ENCODE measurements around the gene OTUB2.

Gene OTUB2

DNA sequence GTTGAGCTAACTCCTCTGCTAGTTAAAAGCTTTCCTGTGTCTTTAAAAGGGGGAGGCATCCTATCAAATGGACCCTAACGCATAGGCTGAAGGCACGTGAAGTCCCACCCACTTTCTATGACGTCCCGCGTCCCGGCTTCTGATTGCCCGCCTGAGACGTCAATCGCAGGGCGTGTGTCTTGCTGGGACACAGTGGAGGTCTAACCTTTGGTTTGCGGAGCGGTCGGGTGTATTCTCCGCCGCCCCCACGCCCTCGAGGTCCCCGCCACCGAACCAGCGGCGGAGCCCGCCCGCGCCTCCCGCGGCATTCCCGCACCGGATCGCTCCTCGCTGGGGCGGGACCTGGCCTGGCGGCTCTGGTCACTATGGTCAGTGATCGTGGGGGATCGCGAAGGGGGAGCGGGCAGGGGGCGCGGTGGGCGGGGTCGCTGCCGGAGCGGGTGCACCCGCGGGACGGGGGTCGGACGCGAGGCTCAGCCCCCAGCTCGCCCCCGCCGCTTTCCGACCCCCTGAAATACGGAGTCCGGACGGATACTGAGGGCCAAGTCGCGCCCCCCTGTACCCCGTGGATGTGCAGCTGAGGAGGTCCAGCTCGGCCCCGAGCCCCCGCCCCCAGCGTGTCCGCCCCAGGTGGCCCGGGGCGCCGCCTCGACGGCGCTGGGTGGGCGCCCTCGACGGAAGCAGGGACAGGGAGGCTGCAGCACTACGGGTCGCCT lies at the start of gene OTUB2:
TSS of gene OTUB2 (plus strand) at position 168 of the 716 bp plus-strand sequence. CDS start at position 366, 198 bp downstream.
- peak within 1 kb of the TSS; percentile 69 for H3K4me3 ChIP-seq (ENCODE audit: low read length)
- H3K36me3 ChIP-seq (ENCODE audit: control insufficient read depth, insufficient read depth, low read length): no peaks in the 10 kb centered on the region
- peak; percentile 94 for DNase-seq (ENCODE audit: low read depth, low spot score)
- peaks cover 4% of the 10 kb centered on the region for H3K4me1 ChIP-seq (ENCODE audit: control insufficient read depth, insufficient read depth, low read length)
- no peak within 1 kb of the TSS for H3K27ac ChIP-seq (ENCODE audit: low read length)
- no CpG with 5 or more reads among the region's 74 CpGs for WGBS (ENCODE audit: insufficient coverage, insufficient read length)
- no peaks in the 10 kb centered on the region for H3K27me3 ChIP-seq (ENCODE audit: control insufficient read depth, insufficient read depth, low read length)
- no peaks in the 10 kb centered on the region for H3K9me3 ChIP-seq (ENCODE audit: control insufficient read depth, insufficient read depth, low read length)

DNA sequence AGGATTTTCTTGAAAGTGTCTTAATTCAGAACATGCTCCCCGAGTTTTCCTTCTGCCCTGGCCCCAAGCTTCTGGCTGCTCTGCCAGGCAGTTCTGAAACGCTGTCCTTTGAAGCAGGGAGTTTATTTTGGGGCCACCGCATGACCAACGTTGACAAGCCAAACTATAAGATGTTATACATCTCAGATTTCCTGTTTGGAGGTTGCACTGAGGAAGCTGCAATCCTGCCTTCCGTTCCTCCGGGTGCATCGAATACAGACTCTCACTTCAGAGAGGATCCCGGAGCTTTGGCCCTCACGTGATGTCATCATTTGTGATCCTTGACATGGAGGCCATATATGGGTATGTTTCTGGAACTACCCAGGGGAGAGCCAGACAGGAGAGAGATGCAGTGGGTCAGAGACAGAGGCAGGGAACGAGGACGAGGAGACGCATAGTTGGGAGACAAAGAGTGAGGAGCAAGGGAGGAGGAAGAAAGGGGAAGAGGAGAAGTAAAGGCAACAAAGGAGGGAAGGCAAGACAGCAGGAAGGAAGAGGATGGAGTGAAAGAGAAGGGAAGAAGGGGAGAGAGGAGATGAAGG lies 49.6 kb upstream of the OTUB2 start, which contains the start of gene ASB2:
TSS of gene ASB2 (minus strand) at position 94 of the 581 bp plus-strand sequence. CDS start 12,031 bp downstream, outside the sequence.
- Histone ChIP-seq H3K36me3 (ENCODE audit: control insufficient read depth, insufficient read depth, low read length) (no peaks in the 10 kb centered on the region), H3K4me1 (ENCODE audit: control insufficient read depth, insufficient read depth, low read length) (no peaks in the 10 kb centered on the region), H3K9me3 (ENCODE audit: control insufficient read depth, insufficient read depth, low read length) (no peaks in the 10 kb centered on the region), H3K4me3 (ENCODE audit: low read length) (no peak within 1 kb of the TSS), H3K27ac (ENCODE audit: low read length) (no peak within 1 kb of the TSS), H3K27me3 (ENCODE audit: control insufficient read depth, insufficient read depth, low read length) (no peaks in the 10 kb centered on the region)
- no CpG with 5 or more reads among the region's 12 CpGs for WGBS (ENCODE audit: insufficient coverage, insufficient read length)
- DNase-seq (ENCODE audit: low read depth, low spot score): no peak

DNA sequence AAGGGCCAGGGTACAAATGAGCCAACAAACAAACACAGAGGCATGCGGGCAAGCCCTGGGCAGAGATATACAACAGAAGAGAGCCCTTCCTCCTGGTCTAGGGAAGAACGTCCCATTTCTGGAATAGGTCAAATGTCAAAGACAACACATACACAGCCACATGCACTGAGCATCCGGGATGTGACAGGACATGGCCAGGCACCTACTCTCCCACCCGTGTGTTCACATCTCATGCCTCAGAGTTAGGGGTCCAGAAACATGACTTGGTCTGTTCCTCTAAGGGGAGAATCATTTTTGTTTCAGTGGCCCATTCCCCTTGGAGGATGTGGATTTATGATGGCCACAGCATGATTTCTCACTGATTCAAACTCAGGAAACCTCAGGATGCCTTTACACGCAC lies 49.0 kb upstream of the OTUB2 start:
- H3K4me1 ChIP-seq (ENCODE audit: control insufficient read depth, insufficient read depth, low read length): no peaks in the 10 kb centered on the region
- no peaks in the 10 kb centered on the region for H3K36me3 ChIP-seq (ENCODE audit: control insufficient read depth, insufficient read depth, low read length)
- no peak overlapping the region for H3K27ac ChIP-seq (ENCODE audit: low read length)
- no CpG with 5 or more reads among the region's 5 CpGs for WGBS (ENCODE audit: insufficient coverage, insufficient read length)
- H3K9me3 ChIP-seq (ENCODE audit: control insufficient read depth, insufficient read depth, low read length): no peaks in the 10 kb centered on the region
- DNase-seq (ENCODE audit: low read depth, low spot score): no peak
- no peaks in the 10 kb centered on the region for H3K27me3 ChIP-seq (ENCODE audit: control insufficient read depth, insufficient read depth, low read length)
- H3K4me3 ChIP-seq (ENCODE audit: low read length): no peak overlapping the region

DNA sequence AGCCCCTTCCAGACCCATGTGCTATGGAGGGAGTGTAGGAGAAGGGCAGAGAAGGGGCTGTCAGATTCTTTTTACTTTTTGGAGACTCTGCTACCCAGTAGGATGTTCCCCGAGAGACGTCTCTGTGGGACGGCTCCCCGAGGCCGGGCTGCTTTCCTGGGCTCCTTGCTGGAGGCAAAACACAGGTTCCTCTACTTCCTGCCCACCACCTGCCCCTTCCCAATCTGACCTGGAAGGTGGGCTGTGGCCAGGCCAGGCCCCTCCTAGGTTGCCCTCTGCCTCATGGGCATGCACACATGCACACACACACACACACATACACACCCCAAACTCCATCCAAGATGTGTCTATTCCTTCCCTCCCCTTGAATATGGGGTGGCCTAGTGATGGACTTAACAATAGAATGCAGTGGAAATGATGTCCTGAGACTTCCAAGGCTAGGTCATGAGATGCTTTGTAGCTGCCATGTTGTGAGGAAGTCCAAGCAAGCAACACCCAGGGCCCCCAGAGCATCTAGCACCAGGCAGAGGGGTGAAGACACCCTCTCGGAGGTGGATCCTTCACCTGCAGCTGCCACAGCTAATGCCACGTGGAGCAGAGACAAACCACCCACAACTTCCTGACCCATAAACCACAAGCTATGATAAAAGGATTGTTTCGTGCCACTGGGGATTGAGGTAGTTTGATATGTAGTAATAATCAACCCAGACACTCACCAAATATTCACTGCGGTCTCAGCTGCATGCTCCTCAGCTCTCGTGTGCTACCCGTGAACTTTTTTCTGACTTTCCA lies 48.2 kb upstream of the OTUB2 start:
- no CpG with 5 or more reads among the region's 11 CpGs for WGBS (ENCODE audit: insufficient coverage, insufficient read length)
- Histone ChIP-seq H3K9me3 (ENCODE audit: control insufficient read depth, insufficient read depth, low read length) (no peaks in the 10 kb centered on the region), H3K27me3 (ENCODE audit: control insufficient read depth, insufficient read depth, low read length) (no peaks in the 10 kb centered on the region), H3K4me3 (ENCODE audit: low read length) (no peak overlapping the region), H3K36me3 (ENCODE audit: control insufficient read depth, insufficient read depth, low read length) (no peaks in the 10 kb centered on the region), H3K4me1 (ENCODE audit: control insufficient read depth, insufficient read depth, low read length) (no peaks in the 10 kb centered on the region), H3K27ac (ENCODE audit: low read length) (no peak overlapping the region)
- DNase-seq (ENCODE audit: low read depth, low spot score): no peak

DNA sequence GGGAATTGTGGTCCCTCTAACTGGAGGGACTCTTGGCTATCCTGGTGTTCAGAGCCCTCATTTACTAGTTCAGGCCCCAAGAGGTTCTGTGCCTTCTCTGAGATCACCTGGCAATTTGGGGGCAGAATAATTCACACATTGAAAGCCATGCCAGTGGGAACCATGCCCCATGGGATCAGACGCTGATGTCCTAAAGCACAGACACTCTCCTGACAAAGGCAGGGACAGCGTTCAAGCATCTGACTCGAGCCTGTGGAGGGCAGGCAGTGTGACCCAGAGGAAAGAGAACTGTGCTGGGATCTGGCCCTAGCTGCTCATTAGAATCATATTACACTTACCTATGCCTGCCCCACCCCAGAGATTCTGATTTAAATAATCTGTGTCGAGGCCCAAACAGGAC lies 47.4 kb upstream of the OTUB2 start:
- Histone ChIP-seq H3K27me3 (ENCODE audit: control insufficient read depth, insufficient read depth, low read length) (no peaks in the 10 kb centered on the region), H3K36me3 (ENCODE audit: control insufficient read depth, insufficient read depth, low read length) (no peaks in the 10 kb centered on the region), H3K4me3 (ENCODE audit: low read length) (no peak overlapping the region), H3K27ac (ENCODE audit: low read length) (no peak overlapping the region), H3K9me3 (ENCODE audit: control insufficient read depth, insufficient read depth, low read length) (no peaks in the 10 kb centered on the region), H3K4me1 (ENCODE audit: control insufficient read depth, insufficient read depth, low read length) (no peaks in the 10 kb centered on the region)
- no peak for DNase-seq (ENCODE audit: low read depth, low spot score)
- WGBS (ENCODE audit: insufficient coverage, insufficient read length): no CpG with 5 or more reads among the region's 4 CpGs

DNA sequence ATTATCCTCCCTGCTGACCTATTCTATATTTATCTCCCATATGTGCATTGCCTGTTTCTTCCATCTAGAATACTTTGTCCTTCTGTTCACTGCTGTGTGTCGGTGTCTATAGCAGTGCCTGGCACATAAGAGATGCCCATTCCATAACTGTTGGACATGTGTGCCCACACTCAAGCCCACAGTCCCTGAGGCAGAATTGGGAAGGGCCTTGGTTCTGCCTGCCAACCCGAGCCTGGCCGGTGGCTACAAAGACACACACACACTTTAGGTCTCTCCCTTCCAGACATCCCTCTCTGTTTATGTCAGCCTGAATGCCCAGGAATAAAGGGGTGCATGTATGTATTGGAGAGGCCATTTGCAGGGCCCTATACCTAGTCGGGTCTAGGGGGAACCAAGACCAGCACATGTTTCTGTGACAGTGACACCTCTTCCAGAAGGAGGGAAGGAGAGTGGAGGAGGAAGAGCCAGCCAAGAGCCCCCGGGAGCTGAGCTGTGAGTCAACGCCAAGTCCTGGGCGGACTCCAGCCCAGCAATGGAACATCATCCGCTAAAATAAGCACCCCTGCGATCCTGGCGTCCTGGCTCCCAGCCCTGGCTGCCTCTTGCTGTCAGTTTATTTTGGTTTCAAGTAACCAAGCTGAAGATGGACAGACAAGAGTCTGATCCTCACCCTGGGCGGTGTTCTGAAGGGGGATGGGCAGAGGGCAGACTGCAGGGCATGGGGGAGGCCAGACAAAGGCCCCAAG lies 45.5 kb upstream of the OTUB2 start:
- H3K9me3 ChIP-seq (ENCODE audit: control insufficient read depth, insufficient read depth, low read length): no peaks in the 10 kb centered on the region
- WGBS (ENCODE audit: insufficient coverage, insufficient read length): no CpG with 5 or more reads among the region's 11 CpGs
- no peak overlapping the region for H3K4me3 ChIP-seq (ENCODE audit: low read length)
- no peaks in the 10 kb centered on the region for H3K27me3 ChIP-seq (ENCODE audit: control insufficient read depth, insufficient read depth, low read length)
- DNase-seq (ENCODE audit: low read depth, low spot score): no peak
- 0 out of 2 replicates have a peak, but pooled peaks cover 1% of the 10 kb centered on the region for H3K4me1 ChIP-seq (ENCODE audit: control insufficient read depth, insufficient read depth, low read length)
- no peaks in the 10 kb centered on the region for H3K36me3 ChIP-seq (ENCODE audit: control insufficient read depth, insufficient read depth, low read length)
- H3K27ac ChIP-seq (ENCODE audit: low read length): no peak overlapping the region

DNA sequence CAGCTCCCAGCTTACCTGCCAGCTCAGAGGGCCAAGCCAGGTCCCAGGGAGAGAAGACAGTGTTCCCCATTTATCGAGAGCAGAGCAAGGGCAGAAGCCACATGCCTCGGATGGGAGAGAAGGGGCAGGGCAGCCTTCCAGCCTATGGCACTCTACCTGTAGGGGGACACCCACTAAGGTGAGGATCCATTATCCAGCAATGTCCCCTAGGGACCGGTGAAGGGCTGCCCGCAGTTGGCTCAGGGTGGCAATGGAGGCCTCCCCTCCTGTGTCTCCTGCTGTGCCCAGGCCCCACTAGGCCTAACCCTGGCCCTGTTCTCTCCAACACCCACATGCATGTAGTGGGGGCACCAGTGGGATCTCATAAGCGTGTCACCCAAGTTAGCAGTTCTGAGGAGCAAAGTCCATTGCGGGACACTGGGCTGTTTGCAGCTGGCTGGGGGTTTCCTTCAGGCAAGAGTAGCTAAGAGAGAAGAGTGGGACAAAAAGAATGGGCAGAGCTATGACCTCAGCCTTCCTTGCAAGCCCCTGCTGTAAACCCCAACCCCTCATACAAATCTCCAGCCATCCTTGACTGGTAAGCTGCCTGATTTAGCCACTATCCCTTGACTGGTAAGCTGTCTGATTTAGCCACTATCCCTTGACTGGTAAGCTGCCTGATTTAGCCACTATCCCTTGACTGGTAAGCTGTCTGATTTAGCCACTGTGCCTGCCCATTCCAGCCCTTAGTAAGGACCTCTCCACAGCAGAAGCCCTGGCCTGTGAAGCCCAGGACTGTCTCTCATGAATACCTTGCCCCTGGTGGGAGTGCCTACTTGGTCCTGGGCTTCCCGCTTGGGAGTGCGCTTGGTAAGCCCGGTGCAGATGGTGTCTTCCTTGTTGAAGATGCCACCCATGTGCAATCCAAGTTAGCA lies 44.6 kb upstream of the OTUB2 start:
- Histone ChIP-seq H3K4me1 (ENCODE audit: control insufficient read depth, insufficient read depth, low read length) (0 out of 2 replicates have a peak, but pooled peaks cover 1% of the 10 kb centered on the region), H3K36me3 (ENCODE audit: control insufficient read depth, insufficient read depth, low read length) (no peaks in the 10 kb centered on the region), H3K9me3 (ENCODE audit: control insufficient read depth, insufficient read depth, low read length) (no peaks in the 10 kb centered on the region), H3K4me3 (ENCODE audit: low read length) (no peak overlapping the region), H3K27me3 (ENCODE audit: control insufficient read depth, insufficient read depth, low read length) (no peaks in the 10 kb centered on the region), H3K27ac (ENCODE audit: low read length) (no peak overlapping the region)
- DNase-seq (ENCODE audit: low read depth, low spot score): no peak
- no CpG with 5 or more reads among the region's 9 CpGs for WGBS (ENCODE audit: insufficient coverage, insufficient read length)

DNA sequence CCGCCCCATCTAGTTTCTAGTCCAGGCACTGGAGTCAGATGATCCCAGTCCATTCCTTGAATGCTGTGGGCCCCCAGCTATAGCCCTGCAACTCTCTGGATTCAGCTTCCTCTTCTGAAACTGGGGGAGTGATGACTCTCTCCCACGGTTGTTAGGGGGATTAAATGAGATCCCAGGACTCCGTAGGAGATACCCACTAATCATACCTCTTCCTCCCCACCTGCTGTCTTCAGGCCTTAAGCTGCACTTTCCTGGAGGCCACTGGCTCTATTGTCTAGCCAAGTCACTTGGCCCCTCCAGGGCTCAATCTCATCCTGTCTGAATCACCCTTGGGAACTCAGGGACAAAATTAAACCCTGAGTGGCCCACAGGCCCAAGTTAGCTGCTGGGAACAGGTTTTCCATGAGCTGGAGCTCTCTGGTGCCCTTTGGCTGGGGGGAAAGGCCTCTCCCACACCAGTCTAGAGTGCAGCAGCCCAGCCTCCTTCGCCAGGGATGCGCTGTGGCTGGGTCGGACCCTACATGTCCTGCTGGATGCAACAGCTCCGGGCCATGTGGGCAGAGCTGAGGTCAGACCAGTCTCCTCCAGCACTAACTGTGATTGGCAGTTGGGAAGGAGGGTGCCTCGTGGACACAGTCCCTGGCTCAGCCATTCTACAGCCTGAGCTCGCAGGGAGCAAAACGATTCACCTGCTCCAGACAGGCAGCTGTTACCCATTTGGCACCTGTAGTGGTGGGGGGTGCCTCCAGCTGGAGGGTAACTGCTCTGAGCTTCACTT lies 43.7 kb upstream of the OTUB2 start:
- no peaks in the 10 kb centered on the region for H3K9me3 ChIP-seq (ENCODE audit: control insufficient read depth, insufficient read depth, low read length)
- no peak overlapping the region for H3K4me3 ChIP-seq (ENCODE audit: low read length)
- no peaks in the 10 kb centered on the region for H3K27me3 ChIP-seq (ENCODE audit: control insufficient read depth, insufficient read depth, low read length)
- no peak for DNase-seq (ENCODE audit: low read depth, low spot score)
- H3K27ac ChIP-seq (ENCODE audit: low read length): no peak overlapping the region
- no peaks in the 10 kb centered on the region for H3K36me3 ChIP-seq (ENCODE audit: control insufficient read depth, insufficient read depth, low read length)
- H3K4me1 ChIP-seq (ENCODE audit: control insufficient read depth, insufficient read depth, low read length): 0 out of 2 replicates have a peak, but pooled peaks cover 2% of the 10 kb centered on the region
- WGBS (ENCODE audit: insufficient coverage, insufficient read length): no CpG with 5 or more reads among the region's 10 CpGs

DNA sequence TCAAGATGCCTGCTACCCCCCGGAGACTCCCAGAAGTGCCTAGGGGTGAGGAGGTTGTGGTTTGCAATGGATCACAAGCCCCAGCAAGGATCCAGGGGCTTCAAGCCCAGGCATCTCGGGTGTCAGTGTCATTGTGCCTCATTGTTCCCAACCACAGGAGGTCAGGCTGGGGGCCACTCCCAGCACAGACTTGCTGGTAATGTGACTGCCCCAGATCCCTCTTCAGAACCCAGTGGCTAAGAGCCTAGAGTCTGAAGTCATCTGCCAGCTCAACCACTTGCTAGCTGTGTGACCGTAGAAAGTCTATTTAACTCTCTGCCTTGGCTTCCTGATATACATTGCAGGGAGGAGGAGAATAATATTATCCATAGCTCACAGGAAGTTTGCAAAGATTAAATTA lies 42.1 kb upstream of the OTUB2 start:
- H3K9me3 ChIP-seq (ENCODE audit: control insufficient read depth, insufficient read depth, low read length): no peaks in the 10 kb centered on the region
- no peak for DNase-seq (ENCODE audit: low read depth, low spot score)
- H3K36me3 ChIP-seq (ENCODE audit: control insufficient read depth, insufficient read depth, low read length): no peaks in the 10 kb centered on the region
- no peak overlapping the region for H3K27ac ChIP-seq (ENCODE audit: low read length)
- H3K27me3 ChIP-seq (ENCODE audit: control insufficient read depth, insufficient read depth, low read length): no peaks in the 10 kb centered on the region
- 0 out of 2 replicates have a peak, but pooled peaks cover 3% of the 10 kb centered on the region for H3K4me1 ChIP-seq (ENCODE audit: control insufficient read depth, insufficient read depth, low read length)
- no peak overlapping the region for H3K4me3 ChIP-seq (ENCODE audit: low read length)
- WGBS (ENCODE audit: insufficient coverage, insufficient read length): no CpG with 5 or more reads among the region's 3 CpGs

Data from iPS DF 6.9 (cell line).